TTC549 (cell line): ENCODE data around the gene FBXO44.

Source experiments
- FAIRE-seq: peaks from 2 replicates; lab custom pipeline; 2012; peaks lifted over from hg19 to GRCh38; lab: Jason Lieb, UNC

Gene FBXO44

GRCh38 chr1:11659748-11660147, 5.1 kb downstream of the FBXO44 start:
- no peak for FAIRE-seq

GRCh38 chr1:11661103-11661502, 6.4 kb downstream of the FBXO44 start:
- FAIRE-seq, result no peak

DNA sequence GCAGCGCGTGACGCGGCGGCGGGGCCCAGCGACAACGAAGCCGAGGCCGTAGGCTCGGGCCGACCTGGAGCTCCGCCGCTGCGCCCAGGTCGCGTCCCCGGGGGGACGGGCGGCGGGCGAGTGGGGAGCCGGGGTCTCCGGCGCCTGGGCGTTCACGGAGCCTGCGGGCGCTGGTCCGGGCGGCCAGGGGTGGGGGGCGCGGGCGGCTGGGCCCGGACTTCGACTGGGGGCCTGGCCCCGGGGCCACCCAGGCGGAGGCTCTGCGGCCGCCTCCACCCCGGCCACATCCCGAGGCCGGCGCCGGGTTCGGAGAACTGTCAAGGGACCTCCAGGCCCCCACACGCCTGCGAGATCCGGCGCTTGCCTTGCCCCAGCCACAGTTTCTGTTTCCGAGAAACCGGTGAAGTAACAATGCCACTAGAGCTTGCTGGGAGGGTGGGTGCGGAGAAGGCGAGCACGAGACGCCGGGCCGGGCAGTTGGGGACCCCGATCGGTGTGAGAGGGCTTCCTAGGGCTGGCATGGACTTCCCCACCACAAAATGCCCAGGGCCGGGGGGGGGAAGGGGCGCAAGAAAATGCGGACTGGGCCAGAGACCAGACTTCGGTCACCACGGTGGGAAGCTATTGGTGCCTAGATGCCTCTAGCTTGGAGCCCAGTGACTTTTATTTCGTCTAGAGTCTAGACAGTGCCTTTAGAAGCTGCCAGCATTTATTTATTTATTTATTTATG, 9.8 kb downstream of the FBXO44 start:
- FAIRE-seq, result no peak

DNA sequence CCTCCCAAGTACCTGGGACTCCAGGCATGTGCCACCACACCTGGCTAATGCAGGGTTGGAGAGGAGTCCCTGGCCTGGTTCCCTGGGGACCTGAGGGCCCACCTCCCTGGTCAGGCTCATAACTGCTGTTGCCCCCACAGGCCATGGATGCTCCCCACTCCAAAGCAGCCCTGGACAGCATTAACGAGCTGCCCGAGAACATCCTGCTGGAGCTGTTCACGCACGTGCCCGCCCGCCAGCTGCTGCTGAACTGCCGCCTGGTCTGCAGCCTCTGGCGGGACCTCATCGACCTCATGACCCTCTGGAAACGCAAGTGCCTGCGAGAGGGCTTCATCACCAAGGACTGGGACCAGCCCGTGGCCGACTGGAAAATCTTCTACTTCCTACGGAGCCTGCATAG, 13.8 kb downstream of the FBXO44 start:
- no peak for FAIRE-seq

GRCh38 chr1:11670747-11671146, 16.1 kb downstream of the FBXO44 start:
- FAIRE-seq, result no peak

GRCh38 chr1:11671205-11671543, 16.5 kb downstream of the FBXO44 start:
- FAIRE-seq, result no peak

DNA sequence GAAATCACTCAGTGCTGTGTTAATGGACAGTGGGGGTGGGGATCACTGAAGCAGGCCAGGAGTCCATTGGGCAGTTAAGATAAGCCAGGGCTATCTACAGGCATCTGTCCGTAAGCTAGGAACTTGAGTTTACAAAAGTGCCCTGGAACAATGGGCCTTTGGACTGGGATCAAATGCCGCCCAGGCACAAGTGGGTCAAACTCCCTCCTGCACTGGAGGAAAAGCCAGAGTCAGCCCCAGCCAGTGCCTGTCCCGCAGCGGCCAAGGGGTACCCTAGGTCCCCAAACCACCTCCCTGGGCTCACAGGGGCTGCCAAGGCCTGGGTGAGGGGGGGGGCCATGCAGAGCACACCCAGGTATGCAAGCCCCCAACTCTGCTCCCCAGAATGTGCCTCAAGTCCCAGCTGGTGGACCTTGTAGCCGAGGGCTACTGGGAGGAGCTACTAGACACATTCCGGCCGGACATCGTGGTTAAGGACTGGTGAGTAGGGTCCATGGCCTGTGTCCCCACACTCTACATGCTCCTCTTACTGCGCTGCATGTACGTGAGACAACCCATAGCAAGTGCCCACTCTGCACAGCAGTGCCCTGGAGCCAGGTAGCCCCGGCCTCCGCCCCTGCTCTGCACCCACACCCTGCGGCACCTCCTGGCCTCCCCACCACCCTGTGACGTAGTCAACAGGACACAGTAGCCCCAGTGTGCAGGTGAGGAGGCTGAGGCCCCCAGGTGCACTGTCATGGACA, 17.0 kb downstream of the FBXO44 start:
- no peak for FAIRE-seq

DNA sequence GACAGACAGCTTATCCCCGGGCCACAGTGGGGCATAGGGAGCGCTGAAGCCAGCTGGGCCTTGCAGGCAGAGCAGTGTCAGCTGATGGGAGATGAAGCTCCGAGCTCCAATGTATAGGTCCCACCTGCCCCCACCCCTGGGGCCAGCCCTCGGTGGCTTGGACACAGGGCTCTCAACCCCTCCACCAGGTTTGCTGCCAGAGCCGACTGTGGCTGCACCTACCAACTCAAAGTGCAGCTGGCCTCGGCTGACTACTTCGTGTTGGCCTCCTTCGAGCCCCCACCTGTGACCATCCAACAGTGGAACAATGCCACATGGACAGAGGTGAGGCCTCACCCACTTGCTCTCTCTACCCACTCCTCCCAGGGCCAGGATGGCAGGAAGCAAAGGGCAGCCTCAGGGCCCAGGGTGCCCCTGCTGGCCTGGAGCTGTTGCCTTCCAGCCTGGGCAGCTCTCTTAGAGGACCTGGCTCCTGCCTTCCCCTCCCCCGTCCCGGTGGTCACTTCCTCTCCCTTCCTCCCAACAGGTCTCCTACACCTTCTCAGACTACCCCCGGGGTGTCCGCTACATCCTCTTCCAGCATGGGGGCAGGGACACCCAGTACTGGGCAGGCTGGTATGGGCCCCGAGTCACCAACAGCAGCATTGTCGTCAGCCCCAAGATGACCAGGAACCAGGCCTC, 18.6 kb downstream of the FBXO44 start:
- FAIRE-seq, result no peak

GRCh38 chr1:11674488-11674887, 19.8 kb downstream of the FBXO44 start:
- no peak for FAIRE-seq

DNA sequence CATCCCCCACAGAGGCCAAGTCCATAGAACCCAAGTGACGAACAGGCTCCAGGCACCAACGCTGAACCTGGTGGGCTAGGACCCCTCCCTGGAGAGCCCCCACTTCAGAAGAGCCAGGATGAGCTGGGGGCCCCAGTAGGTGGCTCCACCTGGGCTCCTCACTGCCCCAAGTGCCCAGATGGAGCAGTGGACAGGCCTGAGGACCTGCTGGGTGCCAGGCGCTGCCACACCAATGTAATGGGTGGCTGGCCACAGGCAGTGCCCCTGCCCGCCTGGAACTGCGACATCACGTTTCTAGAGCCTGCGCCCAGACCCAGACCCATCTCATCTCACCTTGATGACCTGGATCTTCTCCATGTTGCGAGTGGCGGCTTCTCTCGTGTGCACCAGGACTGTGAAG, 20.6 kb downstream of the FBXO44 start:
- FAIRE-seq, result no peak

GRCh38 chr1:11676386-11677103, 21.9 kb downstream of the FBXO44 start:
- no peak for FAIRE-seq

GRCh38 chr1:11678442-11678841, 23.8 kb downstream of the FBXO44 start:
- FAIRE-seq, result no peak

DNA sequence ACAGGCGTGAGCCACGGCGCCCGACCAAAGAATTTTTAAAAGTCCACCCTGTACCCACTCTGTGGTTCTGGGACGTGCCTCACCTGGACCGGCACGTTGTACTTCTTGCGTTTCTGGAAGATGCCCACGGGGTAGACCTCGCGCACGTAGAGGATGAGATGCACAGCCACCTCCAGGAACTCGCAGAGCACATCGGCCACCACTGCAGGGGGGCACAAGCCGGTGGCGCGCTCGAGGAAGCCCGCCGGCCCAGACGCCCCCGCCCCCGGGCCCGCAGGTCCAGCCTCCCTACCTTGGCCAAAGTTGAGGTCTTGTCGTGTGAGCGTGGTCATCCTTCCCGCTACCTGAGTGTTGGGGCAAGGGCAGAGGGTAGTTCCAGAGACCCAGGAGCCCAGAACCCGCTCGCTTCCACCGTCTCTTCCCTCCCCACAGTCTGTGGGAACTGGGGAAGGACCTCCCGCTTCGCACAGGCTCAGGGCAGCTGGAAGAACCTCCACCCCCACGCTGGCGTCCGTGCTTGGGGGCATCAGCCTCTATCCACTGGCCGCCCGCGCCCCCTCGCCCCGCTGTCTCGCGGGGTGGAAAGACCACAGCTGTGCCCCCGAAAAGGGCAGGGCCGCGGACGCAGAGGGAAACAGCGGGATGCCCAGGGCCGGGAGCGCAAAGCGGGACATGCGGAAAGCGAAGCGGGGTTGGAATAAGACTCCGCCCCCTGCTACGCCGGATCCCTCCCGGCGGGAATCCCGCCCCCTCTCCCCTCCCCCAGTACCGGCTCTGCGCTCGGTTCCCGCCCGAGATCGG, 25.8 kb downstream of the FBXO44 start:
- FAIRE-seq, result no peak

GRCh38 chr1:11681071-11681771, 26.5 kb downstream of the FBXO44 start, which contains the start of gene MAD2L2:
TSS of gene MAD2L2 (minus strand) at chr1:11681148. CDS start at chr1:11680601, 547 bp downstream.
- no peak for FAIRE-seq

GRCh38 chr1:11682287-11682771, 27.7 kb downstream of the FBXO44 start:
- FAIRE-seq, result no peak

DNA sequence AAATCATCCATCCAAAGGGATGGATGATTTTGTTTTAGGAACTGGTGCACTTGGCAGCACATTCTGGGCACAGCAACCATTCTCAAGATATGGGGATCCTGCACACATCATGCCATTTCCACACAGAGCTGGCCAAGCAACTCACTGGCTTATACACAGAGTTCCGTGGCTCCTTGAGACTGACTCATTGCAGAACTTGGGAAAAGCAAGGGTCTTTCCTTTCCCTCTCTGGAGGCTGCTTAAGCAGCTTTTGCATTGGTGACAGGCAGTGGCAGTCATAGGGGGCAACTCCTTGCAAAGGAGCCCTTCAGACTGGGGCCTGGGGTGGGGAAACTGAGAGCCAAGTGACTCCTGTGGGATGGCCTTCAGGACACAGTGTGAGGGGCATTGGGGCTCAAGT, 28.1 kb downstream of the FBXO44 start:
- FAIRE-seq, result no peak

DNA sequence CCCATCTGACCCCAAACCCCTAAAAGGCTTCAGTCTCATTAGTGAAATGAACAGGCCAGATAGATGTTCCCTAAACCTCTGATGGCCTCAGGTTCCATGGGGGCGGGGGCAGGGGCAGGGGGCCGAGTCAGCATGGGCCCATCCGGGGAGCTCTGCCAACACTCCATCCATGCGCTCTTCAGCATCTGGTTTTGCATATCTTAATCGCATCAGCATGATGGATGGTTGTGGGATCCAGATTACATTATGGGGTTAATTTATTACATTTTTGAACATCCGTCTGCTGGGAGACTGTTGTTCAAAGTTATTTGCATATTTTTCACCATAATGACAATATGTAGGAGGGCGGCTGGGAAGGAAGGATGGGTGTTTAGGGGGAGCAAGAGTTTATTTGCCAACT, 29.4 kb downstream of the FBXO44 start:
- FAIRE-seq, result no peak

GRCh38 chr1:11685210-11685752, 30.6 kb downstream of the FBXO44 start:
- no peak for FAIRE-seq

GRCh38 chr1:11688506-11688905, 33.8 kb downstream of the FBXO44 start:
- FAIRE-seq, result no peak

DNA sequence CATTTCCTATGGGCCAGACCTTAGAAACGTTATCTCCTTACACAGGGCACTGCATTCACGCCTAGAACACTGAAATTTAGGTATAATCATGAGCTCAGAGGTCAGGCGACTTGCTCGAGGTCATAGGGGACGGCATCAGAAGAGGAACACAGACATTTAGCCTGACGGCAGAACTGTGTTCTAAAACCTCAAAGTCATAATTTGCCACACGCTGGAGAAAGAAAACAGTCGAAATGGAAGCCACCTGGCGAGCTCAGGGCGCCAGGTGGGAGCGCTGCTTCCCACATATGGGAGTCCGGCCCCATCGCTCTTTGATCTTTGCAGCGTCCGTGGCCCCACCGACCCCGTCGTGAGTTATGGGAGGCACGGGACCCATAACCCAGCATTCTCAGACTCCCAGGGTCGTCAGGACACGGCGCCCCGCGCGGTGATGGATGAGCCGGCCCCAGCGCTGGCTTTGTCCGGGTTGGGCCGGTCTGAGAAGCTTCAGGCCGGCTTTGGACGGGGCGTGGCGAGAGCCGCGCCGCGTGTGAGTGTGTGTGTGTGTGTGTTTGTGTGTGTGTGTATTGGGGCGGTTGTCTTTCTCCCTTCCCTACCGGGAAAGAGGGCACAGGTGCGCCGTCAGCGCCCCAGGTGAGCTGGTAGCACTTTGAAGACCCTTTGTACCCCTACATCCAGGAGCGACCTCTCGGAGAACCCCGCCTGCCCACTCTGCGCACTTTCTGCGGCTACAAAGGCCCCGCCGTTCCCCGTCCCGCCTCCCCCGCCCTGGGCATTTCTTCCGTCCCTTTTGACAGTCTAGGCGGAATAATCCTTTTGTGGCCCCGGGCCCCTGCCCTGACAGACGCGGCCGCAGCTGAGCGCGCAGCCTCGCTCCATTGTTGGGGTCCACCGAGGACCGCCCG, 36.0 kb downstream of the FBXO44 start:
- no peak for FAIRE-seq
